Astrocyte of the hippocampus (primary cell): ENCODE measurements around the gene AEN.

Experiments used
- DNase-seq: peaks from one replicate; pipeline ENCODE4 v3.0.0; 2011; ENCODE audit warnings: low read depth, low spot score

Gene AEN, protein sequence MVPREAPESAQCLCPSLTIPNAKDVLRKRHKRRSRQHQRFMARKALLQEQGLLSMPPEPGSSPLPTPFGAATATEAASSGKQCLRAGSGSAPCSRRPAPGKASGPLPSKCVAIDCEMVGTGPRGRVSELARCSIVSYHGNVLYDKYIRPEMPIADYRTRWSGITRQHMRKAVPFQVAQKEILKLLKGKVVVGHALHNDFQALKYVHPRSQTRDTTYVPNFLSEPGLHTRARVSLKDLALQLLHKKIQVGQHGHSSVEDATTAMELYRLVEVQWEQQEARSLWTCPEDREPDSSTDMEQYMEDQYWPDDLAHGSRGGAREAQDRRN

DNA sequence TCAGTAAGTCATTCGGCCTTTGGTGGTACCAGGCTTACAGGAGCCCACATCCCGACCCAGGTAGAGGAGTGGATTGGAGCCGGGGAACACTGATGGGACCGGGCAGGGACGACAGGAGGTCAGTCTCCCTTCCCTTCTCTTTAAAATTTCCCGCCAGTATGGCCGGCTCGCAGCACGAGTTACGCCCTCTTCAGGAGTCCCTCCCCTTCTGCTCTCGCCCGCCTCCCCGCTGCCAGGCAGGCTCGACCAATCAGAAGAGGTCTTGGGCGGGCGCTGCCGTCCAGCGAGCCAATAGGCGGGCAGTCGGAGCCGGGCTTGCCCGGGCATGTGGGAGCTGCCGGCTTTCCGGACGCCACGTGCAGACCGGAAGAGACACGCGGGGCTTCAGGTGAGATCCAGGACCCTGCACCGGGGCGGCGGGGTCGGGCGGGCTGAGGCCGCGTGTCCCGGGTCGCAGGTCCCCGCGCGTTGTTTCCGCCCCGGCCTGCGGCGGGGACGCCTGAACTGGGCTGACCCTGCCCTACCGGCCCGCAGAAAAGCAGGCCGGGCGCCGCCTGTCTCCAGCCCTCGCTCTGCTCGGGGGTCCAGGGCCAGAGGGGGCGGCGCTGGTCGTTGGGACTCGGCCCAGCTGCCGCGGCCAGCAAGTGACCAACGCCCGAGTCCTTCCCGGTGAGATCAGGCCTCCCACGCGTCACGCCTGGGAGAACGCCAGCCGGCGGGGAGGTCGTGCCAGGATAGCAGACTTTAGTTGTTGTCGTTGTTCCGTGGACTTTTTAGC is at the start of gene AEN:
Gene AEN (plus strand): TSS at position 346 of the 778 bp plus-strand sequence. CDS start 4,870 bp downstream, outside the sequence.
- peak; percentile 99 for DNase-seq

DNA sequence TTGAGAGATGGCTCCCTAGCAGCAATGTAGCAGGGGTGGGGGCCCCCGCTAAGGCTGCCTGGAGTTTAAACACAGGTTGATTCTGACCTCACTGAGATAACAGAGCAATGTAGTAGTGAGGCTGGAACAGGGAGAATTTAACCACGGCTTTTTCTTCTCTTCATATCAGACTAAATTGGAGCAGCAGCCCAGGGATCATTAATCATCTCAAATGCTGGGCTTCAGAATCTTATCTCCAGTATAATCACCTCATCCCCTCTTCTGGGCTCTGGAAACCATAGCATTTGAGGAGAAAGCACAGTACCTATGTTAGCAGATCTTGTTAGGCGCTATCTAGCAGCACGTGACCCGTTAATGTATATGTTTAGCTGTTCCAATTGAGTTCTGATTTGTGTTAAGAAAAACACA is 49.3 kb upstream of the AEN start:
- DNase-seq: no peak

GRCh38 chr15:88574077-88574476 is 47.1 kb upstream of the AEN start:
- DNase-seq: no peak

DNA sequence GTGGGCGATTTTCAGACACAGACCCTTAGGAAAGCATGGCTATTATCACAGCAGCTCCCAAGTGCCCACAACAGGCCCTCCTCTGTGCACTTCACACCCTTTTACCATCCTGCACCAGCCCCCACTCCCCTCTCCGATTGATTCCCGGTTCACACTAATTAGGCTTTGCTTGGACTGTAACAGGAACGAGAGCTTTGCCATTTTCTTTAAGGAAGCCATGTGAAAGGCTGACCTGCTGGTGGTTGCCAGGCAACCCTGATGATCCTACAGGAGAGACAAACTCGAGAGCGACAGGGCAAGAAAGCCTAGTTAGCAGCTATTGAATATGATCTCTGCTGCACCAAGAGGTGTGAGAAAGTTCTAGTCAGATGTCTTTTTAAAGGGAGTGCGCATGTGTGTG is 46.5 kb upstream of the AEN start:
- no peak for DNase-seq

DNA sequence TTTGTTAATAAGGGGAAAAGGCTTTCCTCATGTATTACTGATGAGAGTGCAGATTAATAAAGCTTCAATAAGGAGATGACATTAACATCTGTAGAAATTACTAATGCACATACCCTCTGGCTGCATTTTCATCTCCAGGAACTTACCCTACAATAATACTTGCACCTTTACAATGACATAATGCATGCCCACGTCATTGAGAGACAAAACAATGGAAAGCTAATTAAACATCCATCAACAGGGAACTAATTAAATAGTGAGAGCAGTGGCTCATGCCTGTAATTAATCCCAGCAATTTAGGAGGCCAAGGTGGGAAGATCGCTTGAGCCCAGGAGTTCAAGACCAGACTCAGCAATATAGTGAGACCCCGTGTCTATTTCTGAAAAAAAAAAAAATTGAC is 41.8 kb upstream of the AEN start:
- DNase-seq: no peak

DNA sequence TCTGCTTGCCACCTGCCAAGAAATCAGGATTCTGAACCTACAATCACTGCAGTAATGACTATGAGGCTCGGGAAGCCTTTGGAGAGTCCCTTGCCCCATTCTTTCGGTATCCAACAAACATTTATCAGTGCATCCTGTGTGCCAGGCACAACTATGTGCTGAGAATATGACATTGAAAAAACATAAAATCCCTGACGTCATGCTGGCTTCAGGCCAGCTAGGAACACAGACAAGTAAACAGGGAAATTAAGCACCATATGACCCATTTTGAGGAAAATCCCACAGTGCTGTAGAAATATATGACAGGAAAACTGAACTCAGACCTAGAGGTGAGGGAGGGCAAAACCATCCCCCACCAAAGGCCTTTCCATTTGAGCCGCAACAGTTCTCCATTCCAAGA is 40.6 kb upstream of the AEN start:
- no peak for DNase-seq

- peak; percentile 9 for DNase-seq
These were observed 34.6 kb upstream of the AEN start for GRCh38 chr15:88586401-88587162.

DNA sequence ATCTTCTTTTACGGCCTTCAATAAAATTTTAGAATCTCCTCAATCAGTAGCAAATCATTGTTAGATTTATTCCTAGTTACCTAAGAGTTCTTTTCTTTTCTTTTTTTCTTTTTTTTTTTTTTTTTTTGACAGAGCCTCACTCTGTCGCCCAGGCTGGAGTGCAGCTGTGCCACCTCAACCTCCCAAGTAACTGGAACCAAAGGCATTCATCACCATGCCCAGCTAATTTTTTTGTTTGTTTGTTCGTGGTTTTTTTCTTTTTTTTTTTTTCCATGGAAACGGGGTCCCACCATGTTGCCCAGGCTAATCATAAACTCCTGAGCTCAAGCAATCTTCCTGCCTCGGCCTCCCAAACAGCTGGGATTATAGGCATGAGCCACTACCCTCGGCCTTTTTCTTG is 30.4 kb upstream of the AEN start:
- DNase-seq: no peak

- DNase-seq: no peak
These were observed 29.8 kb upstream of the AEN start for GRCh38 chr15:88591384-88591783.

DNA sequence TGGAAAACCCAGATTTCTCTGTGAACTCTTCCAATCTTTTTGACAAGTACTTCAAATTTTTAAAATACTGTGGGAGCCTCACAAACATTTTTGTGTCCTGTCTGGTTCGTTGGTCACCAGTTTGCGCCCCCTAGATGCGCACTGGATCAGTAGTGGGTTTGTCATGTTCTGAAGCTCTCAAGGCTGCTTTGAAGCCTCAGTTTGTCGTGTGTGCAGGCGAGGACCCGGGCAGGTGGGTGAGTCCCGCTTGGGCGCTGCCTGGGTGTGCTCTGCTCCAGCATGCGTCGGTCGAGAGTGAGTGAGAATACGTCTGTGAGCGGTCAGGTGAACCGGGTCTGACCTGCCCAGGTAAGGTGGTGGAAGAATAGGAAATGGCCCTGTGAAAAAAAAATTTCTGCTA is 17.3 kb upstream of the AEN start:
- no peak for DNase-seq

DNA sequence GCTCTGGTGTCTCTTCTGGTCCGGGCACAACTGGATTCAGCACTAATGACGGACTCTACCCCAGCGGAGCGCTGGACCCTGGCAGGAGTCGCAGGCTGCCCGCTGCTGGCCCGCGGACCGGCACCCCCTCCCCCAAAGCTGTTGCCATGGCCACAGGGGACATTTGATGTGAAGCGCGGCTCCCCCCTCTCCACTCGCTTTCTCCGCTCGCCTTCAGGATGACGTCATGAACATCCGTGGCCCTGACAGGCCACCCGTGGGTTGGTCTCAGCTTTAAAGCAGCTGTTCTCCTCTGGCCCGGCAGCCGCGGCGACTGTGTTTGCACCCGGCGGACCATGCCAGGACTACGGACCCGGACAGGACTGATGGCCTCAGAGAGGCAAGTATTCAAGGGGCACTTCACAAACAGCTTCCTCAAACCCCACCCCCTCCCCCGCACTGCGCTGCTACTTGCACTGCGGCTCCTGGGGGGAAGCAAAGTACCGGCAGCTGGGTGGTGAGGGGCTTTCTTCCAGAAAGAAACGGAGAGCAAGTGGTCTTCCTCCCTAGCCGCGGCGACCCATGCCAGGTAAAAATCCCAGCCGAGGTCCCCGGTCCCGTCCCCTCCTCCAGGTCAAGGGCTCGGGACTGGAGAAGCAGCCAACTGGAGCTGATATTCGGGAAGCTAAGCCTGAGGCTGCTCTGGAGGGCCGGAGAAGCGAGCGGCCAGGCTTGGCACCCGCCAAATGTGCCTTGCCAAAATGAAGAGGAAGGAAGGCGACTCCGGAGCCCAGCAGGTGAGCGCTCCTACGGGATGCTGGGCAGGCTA is 16.6 kb upstream of the AEN start:
- DNase-seq: no peak

DNA sequence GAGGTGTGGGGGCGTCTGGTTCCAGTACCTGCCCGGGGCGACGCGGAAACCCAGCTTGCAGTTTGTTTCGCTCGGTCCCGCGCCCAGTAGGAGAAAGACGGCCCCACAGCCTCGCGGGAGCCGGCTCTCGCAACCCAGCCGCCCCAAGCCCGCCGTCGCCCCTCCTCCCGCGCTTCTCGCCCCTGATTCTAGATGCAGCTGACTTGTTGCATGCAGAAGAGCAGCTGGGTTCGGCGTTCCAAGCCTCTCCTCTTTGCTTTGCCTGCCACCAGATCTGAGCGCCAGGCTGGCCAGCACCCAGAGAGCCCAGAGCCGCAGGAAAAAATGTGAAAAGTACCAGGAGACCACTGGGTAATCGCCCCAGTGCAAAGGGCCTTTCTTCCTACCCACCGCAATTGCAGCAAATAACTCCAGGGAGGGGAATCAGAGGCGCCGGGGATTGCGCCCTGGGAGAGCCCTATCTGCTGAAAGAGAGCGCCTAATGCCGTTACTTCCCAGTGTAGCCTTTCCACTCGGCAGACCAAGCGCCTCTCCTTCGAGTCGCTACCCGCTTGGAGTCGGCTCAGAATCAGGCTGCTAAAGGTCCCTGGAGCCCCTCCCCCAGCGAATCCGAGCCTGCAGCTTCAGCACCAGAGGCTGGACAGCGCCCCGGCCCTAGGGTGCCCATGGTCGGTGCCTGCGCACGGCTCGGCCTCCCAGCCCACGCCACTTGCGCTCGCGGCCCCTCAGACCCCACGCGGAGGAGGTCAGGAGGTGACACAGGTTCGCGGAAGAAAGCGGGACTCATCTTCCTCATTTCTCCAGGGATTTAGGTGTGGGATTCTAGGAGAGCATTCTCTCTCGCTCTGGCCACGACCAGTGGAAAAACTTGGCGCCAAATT is 15.7 kb upstream of the AEN start:
- DNase-seq: peak; percentile 79

- DNase-seq: no peak
These were observed 14.9 kb upstream of the AEN start for GRCh38 chr15:88606070-88606794.

DNA sequence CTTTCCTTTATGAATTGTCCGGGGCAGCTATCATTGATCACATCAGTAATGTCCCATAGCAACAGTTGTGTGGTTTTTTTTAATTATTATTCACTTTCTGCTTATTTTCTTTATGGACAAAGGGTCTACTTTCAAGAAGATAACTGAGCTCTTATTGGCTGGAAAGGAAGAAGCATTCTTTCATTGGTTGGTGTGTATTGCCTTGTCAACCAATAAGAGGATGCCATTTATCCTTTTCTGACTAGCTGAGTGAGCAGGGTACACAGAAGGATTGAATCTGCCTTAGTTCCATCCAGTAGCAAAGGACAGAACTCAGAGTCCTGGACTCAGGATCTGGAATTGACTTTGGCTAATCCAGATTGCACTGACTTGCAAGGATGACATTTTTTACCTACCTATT is 13.2 kb upstream of the AEN start:
- no peak for DNase-seq

DNA sequence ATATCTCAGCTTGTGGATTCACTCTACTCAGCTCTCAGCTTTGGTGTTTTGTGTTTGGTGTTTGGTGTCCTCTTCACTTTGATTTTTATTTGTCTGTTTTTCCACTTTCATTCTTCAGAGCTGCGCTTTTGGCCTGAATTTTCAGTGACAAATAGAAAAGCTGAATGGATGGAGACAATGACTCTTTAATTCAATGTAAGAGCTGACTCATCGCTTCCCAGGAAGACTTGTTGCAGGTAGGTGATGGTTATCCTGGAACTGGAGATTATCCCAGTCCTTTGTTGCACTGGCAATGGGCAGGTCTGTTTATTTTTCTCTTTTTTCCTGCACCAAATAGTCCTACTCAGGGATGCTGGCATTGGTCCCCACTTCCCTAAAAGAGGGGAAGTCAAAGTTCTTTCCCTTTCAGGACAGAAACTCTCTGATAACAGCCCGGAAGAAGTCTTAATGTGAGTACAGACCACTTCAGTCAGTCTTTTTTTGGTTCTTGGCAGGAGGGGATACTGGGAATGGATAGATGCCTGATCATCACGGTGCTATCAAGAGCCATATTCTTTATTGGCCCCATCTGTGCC is 12.4 kb upstream of the AEN start:
- no peak for DNase-seq

GRCh38 chr15:88609344-88610090 is 11.6 kb upstream of the AEN start:
- no peak for DNase-seq

GRCh38 chr15:88610701-88611231 is 10.4 kb upstream of the AEN start:
- peak; percentile 31 for DNase-seq

- DNase-seq: no peak
These were observed 8.8 kb upstream of the AEN start for GRCh38 chr15:88612186-88612796.
